Measurements from ENCODE around the gene LMBR1.
A peak's percentile ranks its signal among the peaks of the same experiment; 100 is the strongest.

The LMBR1 gene

DNA sequence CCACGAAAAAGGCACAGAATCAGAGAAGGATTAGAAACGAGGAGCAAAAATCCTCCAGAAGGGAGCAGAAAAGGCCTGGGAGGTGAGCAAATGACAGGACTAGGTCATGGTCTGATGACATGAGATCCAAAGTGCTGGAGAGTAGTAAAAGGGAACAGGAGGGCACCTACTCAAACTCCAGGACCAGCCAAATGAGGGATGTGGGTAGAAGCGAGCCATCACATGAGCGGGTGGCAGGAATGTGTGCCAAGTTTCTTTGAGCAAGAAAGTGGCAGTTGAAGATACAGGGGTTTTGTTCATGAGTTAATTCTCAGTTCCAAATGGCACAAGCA, 139.8 kb downstream of the LMBR1 start:
- DNase-seq (ENCODE audit: insufficient read length, low spot score) (no peak), FAIRE-seq (no peak)
- TF ChIP-seq POLR2AphosphoS5 (IDR thresholded peaks at IDR 0.05; ENCODE audit: low read depth, low read length): no peak
- no peak for TF ChIP-seq TAF1 (IDR thresholded peaks at IDR 0.05; ENCODE audit: low read depth, low read length)
- TF ChIP-seq SPI1 (IDR thresholded peaks at IDR 0.05; ENCODE audit: low read depth, low read length): no peak
- no peak for TF ChIP-seq POLR2A (IDR thresholded peaks at IDR 0.05; ENCODE audit: low read depth, low read length)
- TF ChIP-seq POU2F2 (IDR thresholded peaks at IDR 0.05; ENCODE audit: low read depth, low read length): no peak
- no peak for TF ChIP-seq PAX5 (IDR thresholded peaks at IDR 0.05; ENCODE audit: insufficient read depth, low read length, severe bottlenecking)

DNA sequence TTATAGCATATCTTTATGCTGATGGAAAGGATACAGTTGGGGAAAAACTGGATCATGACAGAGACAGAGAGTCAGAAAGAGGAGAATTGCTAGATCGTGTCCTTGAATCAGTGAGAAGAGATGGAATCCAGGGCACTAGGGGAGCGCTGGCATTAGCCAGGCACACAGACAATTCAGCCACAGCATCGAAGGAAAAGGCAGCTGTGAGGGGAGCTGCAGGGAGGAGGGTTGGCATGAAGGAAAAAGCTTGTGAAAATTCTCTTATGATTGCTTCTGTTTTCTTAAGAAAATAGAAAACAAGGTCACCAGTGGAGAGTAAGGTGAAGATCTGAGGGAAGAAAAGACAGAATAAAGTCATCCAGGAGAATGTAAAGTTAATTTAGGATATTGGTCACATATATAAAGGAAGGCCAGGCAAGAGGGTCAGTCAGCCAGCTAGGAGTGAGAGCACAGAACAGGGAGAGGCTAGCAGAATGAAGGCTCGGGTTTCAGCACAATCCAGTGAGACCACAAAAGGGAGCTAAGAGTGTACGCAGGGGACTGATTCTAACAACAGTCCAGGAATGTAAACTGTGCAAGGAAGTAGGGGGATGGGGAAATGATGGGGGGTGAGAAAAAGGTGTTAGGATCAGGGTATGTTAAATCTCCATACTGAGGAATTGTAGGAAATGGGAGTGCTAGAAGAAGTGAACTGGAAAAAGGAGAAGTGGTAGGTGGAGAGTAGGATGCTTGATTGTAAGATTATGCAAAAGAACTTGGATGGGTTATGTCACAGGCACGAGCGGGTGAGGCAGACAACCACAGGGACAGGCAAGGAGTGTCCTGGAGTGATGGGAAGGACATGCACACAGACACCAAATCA, 140.4 kb downstream of the LMBR1 start:
- no peak for TF ChIP-seq PAX5 (IDR thresholded peaks at IDR 0.05; ENCODE audit: insufficient read depth, low read length, severe bottlenecking)
- no peak for TF ChIP-seq POLR2AphosphoS5 (IDR thresholded peaks at IDR 0.05; ENCODE audit: low read depth, low read length)
- no peak for TF ChIP-seq POLR2A (IDR thresholded peaks at IDR 0.05; ENCODE audit: low read depth, low read length)
- peak; percentile 65 for TF ChIP-seq SPI1 (IDR thresholded peaks at IDR 0.05; ENCODE audit: low read depth, low read length)
- TF ChIP-seq POU2F2 (IDR thresholded peaks at IDR 0.05; ENCODE audit: low read depth, low read length): no peak
- no peak for TF ChIP-seq TAF1 (IDR thresholded peaks at IDR 0.05; ENCODE audit: low read depth, low read length)
- no peak for DNase-seq (ENCODE audit: insufficient read length, low spot score)
- FAIRE-seq: no peak

DNA sequence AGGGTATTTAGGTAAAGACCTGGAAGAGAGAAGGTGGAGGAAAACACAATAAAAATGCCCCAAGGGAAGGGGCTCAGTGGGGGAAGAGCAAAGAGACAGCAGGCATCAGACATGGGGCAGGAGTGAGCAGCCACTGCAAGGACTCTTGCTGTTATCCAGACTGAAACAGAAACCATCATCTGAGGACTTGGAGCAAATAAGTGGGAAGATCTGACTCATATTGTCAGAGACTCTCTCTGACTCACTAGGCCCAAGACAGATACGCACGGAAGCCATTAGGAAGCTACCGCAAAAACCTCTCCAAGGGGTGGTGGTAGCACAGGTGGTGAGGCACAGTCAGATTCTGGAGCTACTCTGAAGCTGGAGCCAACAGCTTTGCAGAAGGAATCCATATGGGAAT, 141.7 kb downstream of the LMBR1 start:
- DNase-seq (ENCODE audit: insufficient read length, low spot score) (no peak), FAIRE-seq (no peak)
- no peak for TF ChIP-seq POLR2A (IDR thresholded peaks at IDR 0.05; ENCODE audit: low read depth, low read length)
- no peak for TF ChIP-seq POLR2AphosphoS5 (IDR thresholded peaks at IDR 0.05; ENCODE audit: low read depth, low read length)
- no peak for TF ChIP-seq SPI1 (IDR thresholded peaks at IDR 0.05; ENCODE audit: low read depth, low read length)
- no peak for TF ChIP-seq POU2F2 (IDR thresholded peaks at IDR 0.05; ENCODE audit: low read depth, low read length)
- no peak for TF ChIP-seq PAX5 (IDR thresholded peaks at IDR 0.05; ENCODE audit: insufficient read depth, low read length, severe bottlenecking)
- TF ChIP-seq TAF1 (IDR thresholded peaks at IDR 0.05; ENCODE audit: low read depth, low read length): no peak

GRCh38 chr7:156747718-156748117, 145.3 kb downstream of the LMBR1 start:
- no peak for DNase-seq (ENCODE audit: insufficient read length, low spot score)
- TF ChIP-seq TAF1 (IDR thresholded peaks at IDR 0.05; ENCODE audit: low read depth, low read length): no peak
- no peak for TF ChIP-seq POLR2A (IDR thresholded peaks at IDR 0.05; ENCODE audit: low read depth, low read length)
- TF ChIP-seq POU2F2 (IDR thresholded peaks at IDR 0.05; ENCODE audit: low read depth, low read length): no peak
- no peak for FAIRE-seq

- FAIRE-seq (no peak), DNase-seq (ENCODE audit: insufficient read length, low spot score) (no peak)
- no peak for TF ChIP-seq POLR2A (IDR thresholded peaks at IDR 0.05; ENCODE audit: low read depth, low read length)
- no peak for TF ChIP-seq POU2F2 (IDR thresholded peaks at IDR 0.05; ENCODE audit: low read depth, low read length)
These were observed 146.1 kb downstream of the LMBR1 start for GRCh38 chr7:156746891-156747290.

DNA sequence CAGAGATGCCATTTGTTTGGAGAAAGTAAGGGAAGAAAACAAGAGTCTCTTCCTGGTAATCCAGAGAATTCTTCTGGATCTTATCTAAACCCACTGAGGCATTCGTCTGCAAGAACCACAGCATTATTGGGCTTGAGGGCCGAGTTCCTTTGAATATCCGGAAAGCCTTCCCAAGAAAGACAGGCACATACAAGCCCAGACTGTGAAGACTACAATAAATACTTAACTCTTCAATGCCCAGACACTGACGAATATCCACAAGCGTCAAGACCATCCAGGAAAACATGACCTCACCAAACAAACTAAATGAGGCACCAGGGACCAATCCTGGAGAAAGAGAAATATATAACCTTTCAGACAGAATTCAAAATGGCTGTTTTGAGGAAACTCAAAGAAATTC, 153.4 kb downstream of the LMBR1 start:
- FAIRE-seq (no peak), DNase-seq (ENCODE audit: insufficient read length, low spot score) (no peak)
- no peak for TF ChIP-seq TAF1 (IDR thresholded peaks at IDR 0.05; ENCODE audit: low read depth, low read length)
- no peak for TF ChIP-seq POLR2AphosphoS5 (IDR thresholded peaks at IDR 0.05; ENCODE audit: low read depth, low read length)
- TF ChIP-seq POU2F2 (IDR thresholded peaks at IDR 0.05; ENCODE audit: low read depth, low read length): no peak
- TF ChIP-seq PAX5 (IDR thresholded peaks at IDR 0.05; ENCODE audit: insufficient read depth, low read length, severe bottlenecking): no peak
- no peak for TF ChIP-seq SPI1 (IDR thresholded peaks at IDR 0.05; ENCODE audit: low read depth, low read length)
- no peak for TF ChIP-seq POLR2A (IDR thresholded peaks at IDR 0.05; ENCODE audit: low read depth, low read length)

GRCh38 chr7:156735851-156736250, 157.1 kb downstream of the LMBR1 start:
- FAIRE-seq: no peak
- TF ChIP-seq SPI1 (IDR thresholded peaks at IDR 0.05; ENCODE audit: low read depth, low read length): no peak
- TF ChIP-seq POLR2AphosphoS5 (IDR thresholded peaks at IDR 0.05; ENCODE audit: low read depth, low read length): no peak
- no peak for TF ChIP-seq POLR2A (IDR thresholded peaks at IDR 0.05; ENCODE audit: low read depth, low read length)
- no peak for TF ChIP-seq TAF1 (IDR thresholded peaks at IDR 0.05; ENCODE audit: low read depth, low read length)
- no peak for TF ChIP-seq POU2F2 (IDR thresholded peaks at IDR 0.05; ENCODE audit: low read depth, low read length)

GRCh38 chr7:156733638-156734037, 159.3 kb downstream of the LMBR1 start:
- FAIRE-seq (no peak), DNase-seq (ENCODE audit: insufficient read length, low spot score) (no peak)
- TF ChIP-seq POU2F2 (IDR thresholded peaks at IDR 0.05; ENCODE audit: low read depth, low read length) (no peak), SPI1 (IDR thresholded peaks at IDR 0.05; ENCODE audit: low read depth, low read length) (no peak), TAF1 (IDR thresholded peaks at IDR 0.05; ENCODE audit: low read depth, low read length) (no peak), PAX5 (IDR thresholded peaks at IDR 0.05; ENCODE audit: insufficient read depth, low read length, severe bottlenecking) (no peak), POLR2AphosphoS5 (IDR thresholded peaks at IDR 0.05; ENCODE audit: low read depth, low read length) (no peak), POLR2A (IDR thresholded peaks at IDR 0.05; ENCODE audit: low read depth, low read length) (no peak)

More at GRCh38 chr7:156735851-156736250, 157.1 kb downstream of the LMBR1 start:
- DNase-seq (ENCODE audit: insufficient read length, low spot score): no peak

GRCh38 chr7:156732091-156732625, 160.8 kb downstream of the LMBR1 start:
- TF ChIP-seq POLR2A (IDR thresholded peaks at IDR 0.05; ENCODE audit: low read depth, low read length): no peak
- TF ChIP-seq TAF1 (IDR thresholded peaks at IDR 0.05; ENCODE audit: low read depth, low read length): no peak
- TF ChIP-seq POLR2AphosphoS5 (IDR thresholded peaks at IDR 0.05; ENCODE audit: low read depth, low read length): no peak
- no peak for TF ChIP-seq POU2F2 (IDR thresholded peaks at IDR 0.05; ENCODE audit: low read depth, low read length)
- no peak for TF ChIP-seq PAX5 (IDR thresholded peaks at IDR 0.05; ENCODE audit: insufficient read depth, low read length, severe bottlenecking)
- TF ChIP-seq SPI1 (IDR thresholded peaks at IDR 0.05; ENCODE audit: low read depth, low read length): no peak
- DNase-seq (ENCODE audit: insufficient read length, low spot score) (no peak), FAIRE-seq (no peak)

- DNase-seq (ENCODE audit: insufficient read length, low spot score) (no peak), FAIRE-seq (no peak)
- TF ChIP-seq SPI1 (IDR thresholded peaks at IDR 0.05; ENCODE audit: low read depth, low read length) (no peak), PAX5 (IDR thresholded peaks at IDR 0.05; ENCODE audit: insufficient read depth, low read length, severe bottlenecking) (no peak), POLR2AphosphoS5 (IDR thresholded peaks at IDR 0.05; ENCODE audit: low read depth, low read length) (no peak), TAF1 (IDR thresholded peaks at IDR 0.05; ENCODE audit: low read depth, low read length) (no peak), POLR2A (IDR thresholded peaks at IDR 0.05; ENCODE audit: low read depth, low read length) (no peak), POU2F2 (IDR thresholded peaks at IDR 0.05; ENCODE audit: low read depth, low read length) (no peak)
These were observed 161.3 kb downstream of the LMBR1 start for GRCh38 chr7:156731651-156732050.

All from GM12891 (cell line).